ENCODE results near the gene FLRT1.
A peak's percentile ranks its signal among the peaks of the same experiment; 100 is the strongest.

Gene FLRT1, protein sequence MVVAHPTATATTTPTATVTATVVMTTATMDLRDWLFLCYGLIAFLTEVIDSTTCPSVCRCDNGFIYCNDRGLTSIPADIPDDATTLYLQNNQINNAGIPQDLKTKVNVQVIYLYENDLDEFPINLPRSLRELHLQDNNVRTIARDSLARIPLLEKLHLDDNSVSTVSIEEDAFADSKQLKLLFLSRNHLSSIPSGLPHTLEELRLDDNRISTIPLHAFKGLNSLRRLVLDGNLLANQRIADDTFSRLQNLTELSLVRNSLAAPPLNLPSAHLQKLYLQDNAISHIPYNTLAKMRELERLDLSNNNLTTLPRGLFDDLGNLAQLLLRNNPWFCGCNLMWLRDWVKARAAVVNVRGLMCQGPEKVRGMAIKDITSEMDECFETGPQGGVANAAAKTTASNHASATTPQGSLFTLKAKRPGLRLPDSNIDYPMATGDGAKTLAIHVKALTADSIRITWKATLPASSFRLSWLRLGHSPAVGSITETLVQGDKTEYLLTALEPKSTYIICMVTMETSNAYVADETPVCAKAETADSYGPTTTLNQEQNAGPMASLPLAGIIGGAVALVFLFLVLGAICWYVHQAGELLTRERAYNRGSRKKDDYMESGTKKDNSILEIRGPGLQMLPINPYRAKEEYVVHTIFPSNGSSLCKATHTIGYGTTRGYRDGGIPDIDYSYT

DNA sequence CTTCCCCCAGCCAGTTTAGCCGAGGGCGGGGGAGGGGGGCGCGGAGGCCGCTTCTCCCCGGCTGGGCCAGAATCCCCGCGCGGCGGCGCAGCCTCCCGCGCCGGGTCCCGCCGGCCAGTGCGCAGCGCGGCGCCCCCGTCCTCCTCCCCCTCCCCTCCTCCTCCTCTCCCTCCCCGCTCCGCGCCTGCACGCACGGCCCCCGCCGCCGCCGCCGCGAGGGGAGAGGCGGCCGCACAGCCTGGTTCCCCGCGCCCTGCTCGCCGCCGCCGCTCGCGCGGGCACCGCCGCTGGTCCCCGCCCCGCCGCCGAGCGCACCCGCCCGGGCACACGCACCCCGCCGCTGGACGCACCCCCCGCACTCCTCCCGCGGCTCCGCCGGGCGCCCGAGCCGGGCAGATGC lies at the start of gene FLRT1:
FLRT1 (plus strand) TSS at position 356 of the 400 bp plus-strand sequence. CDS start 80,337 bp downstream, outside the sequence.
- DNase-seq (ENCODE audit: low read depth) = no peak

DNA sequence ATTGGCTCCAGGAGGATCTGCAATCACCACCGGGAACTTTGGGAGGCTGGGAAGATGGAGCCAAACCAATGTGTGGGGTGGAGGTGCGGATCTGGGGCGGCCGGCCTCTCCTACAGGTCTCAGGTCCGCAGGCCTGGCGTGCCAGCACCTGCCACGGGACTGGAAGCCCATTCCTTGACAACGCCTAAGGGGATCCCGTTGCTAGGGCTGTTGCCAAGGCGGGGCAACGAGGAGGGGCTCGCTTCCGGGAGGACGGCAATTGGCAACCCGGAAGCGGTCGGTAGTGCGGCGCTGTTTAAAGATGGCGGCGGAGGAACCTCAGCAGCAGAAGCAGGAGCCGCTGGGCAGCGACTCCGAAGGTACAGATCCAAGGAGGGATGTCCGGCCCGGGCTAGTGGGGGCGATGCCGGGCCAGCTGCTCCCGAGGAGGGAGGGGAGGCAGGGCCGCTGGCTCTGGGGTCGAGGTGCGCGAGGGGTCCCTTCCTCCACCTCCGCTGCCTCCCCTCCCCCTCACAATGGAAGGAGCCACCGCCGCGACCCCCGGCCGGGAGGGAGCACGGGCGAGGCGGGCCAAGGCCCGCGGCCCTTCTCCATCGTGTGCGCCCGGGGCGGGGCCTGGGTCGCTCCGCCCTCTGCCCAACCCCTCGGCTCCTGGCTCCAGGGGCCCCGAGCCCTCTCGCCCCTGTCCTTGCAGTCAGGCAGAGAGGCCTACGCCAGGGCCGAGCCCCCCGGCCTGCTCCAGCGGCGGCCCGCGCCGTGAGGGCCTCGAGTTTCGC lies 49.4 kb upstream of the FLRT1 start, which contains the start of gene OTUB1:
OTUB1 (plus strand) TSS at position 283 of the 776 bp plus-strand sequence; CDS start at position 302, 19 bp downstream.
- peak; percentile 77 for DNase-seq (ENCODE audit: low read depth)

DNA sequence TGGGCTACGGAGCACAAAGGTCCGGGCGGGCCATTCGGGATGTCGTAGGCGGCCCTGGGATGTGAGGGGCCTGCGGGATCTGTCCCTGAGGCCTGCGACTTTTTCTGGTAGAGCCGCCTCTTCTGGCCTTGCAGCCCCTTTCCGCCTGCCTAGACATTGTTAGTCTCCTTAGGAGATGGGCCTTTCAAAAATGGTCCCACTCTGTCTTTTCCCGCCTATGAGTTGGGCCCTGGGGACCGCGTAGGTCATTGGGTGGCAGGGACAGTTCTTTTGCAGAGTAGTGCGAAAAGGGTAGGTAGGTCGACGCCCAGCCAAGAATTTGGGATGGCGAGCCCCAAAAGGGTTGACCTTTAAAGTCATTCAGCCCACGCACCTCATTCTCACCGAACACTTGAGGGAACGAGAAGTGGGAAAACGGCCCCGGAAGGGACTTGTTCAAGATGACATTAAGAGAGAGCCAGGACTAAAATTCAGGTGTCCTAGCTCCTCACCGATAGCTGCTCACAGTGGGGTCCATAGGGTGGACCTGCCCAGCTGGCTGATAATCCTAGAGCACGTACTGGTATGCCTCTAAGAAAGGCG lies 48.7 kb upstream of the FLRT1 start:
- DNase-seq (ENCODE audit: low read depth) = no peak

DNA sequence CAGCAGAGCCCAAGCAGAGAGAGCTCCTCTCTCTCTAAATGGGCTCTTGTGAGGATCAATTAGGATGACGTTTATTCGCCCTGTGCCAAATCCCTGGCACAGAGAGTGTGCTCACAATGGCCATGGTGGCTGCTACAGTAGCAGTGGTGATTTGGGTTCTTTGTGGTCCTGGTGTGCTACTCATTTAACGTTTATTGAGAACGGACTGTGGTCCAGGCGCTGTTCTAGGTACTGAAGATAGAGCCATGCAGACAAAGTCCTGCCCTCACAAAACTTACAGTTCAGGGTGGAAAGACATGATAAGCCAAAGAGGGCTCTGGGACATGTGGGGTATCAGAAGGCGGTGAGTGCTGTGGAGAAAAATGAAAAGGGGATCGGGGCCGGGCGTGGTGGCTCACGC lies 44.2 kb upstream of the FLRT1 start:
- DNase-seq (ENCODE audit: low read depth) = no peak

DNA sequence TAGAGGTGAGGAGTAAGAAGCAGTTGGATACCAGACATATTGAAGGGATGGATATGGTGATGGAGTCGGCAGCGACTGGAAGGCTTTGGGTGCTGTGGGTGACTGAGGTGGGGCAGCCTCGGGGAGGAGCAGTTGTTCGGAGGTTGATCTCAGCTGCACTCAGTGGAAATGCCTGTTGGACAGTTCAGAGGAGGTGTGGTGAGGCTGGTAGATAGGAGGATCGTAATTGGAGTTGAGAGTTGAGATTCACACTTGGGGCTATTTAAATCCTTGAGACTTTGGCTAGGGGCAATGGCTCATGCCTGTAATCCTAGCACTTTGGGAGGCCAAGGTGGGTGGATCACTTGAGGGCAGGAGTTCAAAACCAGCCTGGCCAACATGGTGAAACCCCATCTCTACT lies 42.6 kb upstream of the FLRT1 start:
- no peak for DNase-seq (ENCODE audit: low read depth)

DNA sequence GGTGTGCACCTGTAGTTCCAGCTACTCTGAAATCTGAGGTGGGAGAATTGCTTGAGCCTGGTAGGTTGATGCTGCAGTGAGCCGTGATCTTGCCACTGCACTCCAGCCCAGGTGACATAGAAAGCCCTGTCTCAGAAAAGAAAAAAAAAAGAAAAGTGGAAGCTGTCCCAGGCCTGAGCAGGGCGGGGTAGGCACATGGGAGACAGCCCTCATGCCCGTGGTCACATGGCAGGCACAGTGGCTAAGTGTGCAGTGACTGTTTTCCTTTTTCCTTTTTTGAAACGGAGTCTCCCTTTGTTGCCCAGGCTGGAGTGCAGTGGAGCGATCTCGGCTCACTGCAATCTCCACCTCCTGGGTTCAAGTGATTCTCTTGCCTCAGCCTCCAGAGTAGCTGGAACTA lies 41.7 kb upstream of the FLRT1 start:
- no peak for DNase-seq (ENCODE audit: low read depth)

DNA sequence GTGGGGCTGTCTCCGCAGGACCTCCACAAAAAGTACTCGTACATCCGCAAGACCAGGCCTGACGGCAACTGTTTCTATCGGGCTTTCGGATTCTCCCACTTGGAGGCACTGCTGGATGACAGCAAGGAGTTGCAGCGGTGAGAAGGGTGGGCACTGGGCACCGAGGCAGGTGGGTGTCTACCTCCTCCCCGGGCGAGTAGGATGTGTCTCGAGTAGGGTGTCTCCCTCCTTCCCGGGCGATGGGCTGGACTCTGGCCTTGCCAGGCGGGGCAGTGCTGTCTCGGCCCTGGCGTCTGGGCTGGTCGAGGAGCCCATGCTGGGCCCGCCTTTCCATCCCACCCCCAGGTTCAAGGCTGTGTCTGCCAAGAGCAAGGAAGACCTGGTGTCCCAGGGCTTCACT lies 39.2 kb upstream of the FLRT1 start:
- no peak for DNase-seq (ENCODE audit: low read depth)

DNA sequence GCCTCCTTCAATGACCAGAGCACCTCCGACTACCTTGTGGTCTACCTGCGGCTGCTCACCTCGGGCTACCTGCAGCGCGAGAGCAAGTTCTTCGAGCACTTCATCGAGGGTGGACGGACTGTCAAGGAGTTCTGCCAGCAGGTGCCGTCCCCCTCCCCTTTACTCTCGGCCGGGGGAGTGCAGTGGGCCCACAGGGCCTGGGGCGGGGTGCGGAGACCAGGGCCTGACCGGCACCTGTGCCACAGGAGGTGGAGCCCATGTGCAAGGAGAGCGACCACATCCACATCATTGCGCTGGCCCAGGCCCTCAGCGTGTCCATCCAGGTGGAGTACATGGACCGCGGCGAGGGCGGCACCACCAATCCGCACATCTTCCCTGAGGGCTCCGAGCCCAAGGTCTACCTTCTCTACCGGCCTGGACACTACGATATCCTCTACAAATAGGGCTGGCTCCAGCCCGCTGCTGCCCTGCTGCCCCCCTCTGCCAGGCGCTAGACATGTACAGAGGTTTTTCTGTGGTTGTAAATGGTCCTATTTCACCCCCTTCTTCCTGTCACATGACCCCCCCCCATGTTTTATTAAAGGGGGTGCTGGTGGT lies 38.5 kb upstream of the FLRT1 start:
- DNase-seq (ENCODE audit: low read depth) = no peak

DNA sequence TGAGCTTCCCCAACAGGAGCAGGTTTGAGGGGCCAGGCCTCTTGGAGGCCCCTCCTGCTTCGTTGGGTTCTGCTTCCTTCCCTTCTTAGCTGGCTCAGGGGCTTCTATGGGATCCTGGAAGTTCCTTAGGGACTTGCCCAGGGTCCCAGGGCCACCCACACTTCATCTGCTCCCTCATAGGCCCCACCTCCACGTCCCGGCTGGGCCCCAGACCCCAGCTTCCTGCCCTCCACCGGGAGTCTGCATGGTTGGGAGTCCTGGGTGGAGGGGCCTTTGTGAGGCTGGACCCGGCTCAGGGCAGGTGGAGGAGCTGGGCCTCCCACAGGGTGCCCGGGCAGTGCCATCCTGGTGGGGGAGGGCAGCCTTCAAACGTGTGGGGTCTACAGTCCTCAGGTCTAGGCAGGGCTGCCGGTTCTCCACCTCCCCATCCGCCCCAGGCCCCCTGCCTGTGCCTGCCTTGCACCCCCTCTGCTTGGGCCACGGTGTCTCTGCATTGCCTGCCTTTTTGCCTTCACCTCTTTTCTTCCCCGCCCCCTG lies 37.9 kb upstream of the FLRT1 start:
- no peak for DNase-seq (ENCODE audit: low read depth)

DNA sequence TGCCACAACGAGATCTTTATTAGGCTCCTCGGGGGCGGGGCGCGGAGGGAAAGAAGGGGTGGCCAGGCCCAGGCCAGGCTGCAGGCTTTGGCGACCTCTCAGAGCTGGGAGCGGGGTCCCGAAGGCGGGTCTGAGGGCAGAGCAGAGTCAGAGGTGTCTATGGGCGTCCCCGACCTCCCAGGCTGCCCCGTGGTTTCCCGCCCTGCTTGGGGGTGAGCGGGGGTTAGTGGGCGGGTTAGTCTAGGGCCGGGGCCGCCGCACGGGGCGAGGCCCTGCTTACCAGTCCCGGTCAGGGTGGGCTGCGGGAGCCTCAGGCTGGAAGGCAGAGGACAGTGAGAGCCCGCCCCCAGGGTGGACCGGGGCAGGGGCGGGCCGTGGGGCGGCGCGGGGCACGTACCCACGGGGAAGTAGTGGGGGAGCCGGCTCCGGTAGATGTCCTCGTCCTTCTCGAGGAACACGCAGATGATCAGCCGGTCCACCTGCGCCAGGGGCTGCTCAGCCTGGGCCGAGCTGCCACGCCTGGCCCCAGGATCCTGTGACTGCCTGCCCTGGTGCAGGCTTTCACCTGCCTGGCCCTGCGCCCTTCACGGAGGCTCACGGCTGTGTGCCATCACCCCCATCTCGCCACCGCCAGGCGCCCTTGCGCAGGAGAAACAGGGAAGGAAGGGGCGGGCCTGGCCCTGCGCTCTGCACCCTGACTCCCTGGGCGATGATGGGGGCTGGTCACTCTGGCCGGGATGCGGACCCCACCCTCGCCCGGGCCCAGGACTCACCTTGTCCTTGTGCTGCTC lies 37.0 kb upstream of the FLRT1 start:
- DNase-seq (ENCODE audit: low read depth) = no peak

DNA sequence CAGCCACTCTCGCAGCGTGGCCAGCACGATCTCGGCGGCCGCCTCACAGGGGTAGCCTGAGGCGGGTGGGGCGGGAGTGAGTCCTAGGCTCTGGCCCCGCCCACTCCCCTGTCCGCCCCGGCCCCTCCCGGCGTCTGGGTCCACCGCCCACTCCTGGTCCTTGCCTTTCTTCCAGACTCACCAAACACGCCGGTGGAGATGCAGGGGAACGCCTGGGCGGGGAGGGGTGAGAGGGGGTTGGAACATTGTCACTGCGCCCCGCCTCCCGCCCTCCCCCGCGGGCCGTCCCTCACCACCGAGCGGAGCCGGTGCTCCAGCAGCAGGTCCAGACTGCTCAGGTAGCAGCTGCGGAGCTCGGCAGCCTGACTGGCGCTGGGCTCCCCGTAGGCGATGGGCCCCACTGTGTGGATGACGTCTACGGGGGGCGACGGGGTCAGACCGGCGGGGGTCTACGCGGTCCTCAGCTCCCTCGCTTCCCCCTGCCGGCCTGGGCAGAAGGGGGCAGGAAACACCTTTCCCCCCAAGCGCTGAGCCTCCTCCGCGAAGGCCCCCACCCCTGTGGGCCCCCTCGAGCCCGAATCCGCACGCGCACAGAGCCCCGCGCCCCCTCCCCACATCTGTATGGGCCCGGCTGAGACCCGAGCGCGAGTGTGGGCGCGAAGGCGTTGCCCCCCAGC lies 36.2 kb upstream of the FLRT1 start:
- peak; percentile 35 for DNase-seq (ENCODE audit: low read depth)

DNA sequence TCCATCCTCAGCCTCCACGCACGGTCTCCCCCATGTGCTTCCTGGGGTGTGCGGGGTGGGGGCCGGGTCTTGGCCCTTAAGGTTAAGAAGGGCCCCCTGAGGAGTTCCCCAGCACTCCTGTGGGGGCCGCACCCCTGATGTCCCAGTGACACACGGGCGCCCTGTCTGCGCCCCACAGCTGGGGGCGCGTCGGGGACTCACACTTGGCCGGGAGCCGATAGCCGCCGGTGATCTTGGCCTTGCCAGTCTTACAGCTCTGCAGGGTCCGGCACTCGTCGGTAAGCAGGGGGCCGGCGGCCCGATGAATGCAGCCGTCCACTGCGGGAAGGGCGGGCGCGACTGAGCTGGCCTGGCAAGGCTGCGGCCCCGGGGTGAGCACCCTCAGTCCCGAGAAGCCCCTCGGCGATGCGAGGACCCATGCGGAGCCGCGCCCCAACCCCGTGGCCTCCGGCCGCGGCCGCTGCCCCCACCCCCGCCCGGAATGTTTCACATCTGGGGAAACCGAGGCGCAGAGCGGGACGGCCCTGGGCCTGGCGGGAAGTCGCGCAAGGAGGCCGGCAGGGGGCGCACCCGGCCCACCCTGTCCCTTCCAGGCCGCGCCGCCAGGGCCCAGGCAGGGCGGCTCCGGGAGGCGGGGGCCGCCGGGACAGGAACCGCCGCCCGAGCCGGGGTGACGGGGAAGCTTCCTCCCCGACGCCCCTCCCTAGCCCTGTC lies 35.5 kb upstream of the FLRT1 start:
- DNase-seq (ENCODE audit: low read depth) = peak; percentile 37

DNA sequence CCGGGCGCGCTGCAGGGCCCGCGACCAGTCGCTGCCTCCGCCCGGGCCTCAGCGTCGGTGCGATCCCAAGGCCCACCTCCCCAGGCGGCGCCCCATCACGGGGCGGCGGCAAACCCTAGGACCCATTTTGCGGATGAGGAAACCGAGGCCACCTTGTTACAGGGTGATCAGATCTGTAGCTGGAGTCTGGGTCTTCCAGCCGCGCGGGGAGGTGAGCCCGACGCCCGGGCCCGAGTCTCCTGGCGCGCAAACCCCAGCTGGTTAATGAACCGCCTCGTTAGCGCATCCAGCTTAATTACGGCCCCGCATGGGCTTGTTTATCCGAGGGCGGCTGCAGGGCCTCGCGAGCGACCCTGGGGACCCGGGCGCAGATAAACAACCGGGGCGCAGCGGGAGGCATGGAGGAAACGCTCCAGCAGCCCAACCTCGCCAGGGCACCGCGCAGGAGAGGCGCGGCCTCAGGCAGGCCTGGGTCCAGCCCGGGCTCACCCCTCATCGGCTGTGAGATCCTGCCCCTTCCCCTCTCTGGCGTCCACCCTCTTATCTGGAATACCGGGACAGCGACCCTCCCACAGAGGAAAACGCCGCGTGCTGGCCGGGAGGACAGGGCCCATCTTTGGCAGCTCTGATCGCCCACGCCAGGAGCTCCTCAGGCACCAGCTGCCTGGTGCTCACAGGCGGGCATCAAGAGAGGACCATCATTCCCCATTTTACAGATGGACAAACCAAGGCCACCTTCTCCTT lies 34.8 kb upstream of the FLRT1 start:
- no peak for DNase-seq (ENCODE audit: low read depth)

DNA sequence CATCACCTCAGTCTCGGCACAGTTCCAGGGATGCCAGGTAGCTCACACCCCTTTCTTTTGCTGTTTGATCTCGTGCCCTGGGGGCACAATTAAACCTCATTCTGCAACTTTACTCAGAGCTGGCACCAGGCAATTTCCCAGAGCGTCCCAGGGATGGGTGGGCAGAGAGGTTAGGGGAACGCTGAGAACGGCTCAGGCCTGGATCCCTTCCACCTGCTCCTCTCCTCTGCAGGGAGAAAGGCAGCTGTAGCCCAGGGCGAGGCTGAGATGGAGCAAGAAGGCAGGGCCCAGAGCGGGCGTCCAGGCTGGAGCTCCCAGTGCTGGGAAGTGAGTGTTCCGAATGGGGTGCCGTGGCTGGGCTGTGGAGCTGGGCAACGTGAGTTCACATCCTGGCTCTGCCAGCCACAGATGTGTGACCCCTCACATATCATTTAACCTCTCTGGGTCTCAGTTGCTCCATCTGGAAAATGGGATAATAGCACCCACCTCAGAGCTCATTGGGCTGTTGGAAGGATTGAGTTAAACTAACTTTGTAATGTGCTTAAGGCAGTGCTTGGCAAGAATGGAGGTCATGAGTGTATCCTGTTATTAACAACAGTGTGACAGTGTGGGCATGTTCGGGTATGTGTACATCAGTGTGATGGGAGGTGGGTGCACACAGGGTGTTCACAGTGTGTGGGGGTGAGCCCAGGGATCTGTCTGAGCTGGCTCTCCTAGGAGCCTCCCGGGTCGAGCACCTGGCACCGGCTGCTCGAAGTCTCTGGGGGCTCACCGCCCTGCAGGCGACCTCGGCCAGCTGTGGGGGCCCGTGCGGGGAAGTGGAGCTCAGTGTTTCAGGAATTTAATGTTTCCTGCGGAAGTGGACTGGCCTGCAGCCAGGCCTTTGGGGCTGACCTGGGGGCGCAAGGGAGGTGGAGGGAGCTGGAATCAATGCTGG lies 34.0 kb upstream of the FLRT1 start:
- no peak for DNase-seq (ENCODE audit: low read depth)

DNA sequence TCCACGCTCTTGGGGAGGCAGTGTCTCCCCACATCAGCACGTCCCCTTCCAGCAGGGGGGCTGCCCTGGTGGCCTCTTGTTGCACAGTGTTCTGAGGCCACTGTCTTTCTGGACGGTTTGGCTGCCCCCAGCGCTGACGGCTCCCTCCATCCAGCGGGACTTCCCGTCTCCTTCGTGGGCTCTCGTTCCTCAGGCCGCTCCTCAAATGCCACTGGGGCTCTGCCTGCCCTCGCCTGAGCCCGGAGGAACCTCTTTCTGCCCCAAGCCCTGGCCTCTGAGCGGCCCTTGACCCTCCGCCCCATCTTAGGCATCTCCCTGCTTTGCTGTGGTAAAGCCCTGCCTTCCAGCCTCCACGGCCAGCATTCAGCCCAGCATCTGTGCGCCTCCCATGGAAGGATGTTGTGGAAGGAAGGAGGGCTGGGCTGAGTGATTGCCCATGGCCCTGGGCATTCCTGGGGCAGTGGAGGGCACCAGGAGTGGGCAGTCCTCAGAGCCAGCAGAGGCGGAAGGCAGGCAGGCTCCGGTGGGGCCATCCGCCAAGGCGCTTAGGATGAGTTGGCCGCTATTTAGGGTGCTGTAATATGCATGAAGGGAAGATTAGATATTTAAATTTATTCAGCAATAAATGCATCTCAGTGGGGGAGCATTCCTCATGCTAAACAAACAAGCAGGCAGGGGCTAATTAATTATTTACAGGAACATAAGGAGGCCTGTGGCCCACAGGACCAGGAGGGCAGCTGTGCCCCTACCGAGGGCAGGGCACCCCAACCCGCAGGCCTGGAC lies 31.7 kb upstream of the FLRT1 start:
- DNase-seq (ENCODE audit: low read depth) = no peak

DNA sequence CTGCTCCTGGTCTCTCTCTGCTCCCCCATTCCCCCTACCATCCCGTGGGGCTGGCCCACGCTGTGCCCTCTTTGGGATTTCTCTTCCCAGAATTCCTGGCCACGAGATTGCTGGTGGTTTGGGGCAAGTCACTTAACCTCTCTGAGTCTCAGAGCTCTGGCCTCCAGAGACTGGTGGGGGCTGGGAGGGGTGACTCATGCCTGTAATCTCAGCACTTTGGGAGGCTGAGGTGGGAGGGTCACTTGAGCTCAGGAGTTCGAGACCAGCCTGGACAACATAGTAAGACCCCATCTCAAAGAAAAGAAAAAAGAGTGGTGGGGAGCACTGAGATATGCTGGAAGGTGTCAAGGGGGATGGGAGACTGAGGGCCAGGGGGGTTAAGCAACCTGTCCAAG lies 31.1 kb upstream of the FLRT1 start:
- DNase-seq (ENCODE audit: low read depth) = no peak

DNA sequence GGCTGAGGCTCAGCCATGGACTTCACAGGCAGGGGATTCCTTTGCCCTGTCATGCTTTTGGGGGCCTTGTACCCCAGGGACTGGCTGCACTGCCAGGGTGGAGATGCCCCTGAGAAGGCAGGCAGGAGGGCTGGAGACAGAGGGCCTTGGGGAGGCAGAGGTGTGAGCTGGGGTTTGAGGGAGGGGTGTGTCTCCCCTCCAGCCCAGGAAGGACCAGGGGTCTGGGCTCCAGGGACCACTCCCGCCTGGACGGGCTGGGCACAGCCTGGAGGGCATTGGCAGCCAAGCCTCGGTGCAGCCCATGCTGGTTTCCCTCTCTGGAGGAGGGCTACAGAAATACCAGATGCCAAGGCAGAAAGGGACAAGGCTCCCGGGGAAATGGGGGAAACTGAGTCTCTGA lies 30.0 kb upstream of the FLRT1 start:
- no peak for DNase-seq (ENCODE audit: low read depth)

All from stimulated activated CD8-positive, alpha-beta memory T cell treated with anti-CD3 and anti-CD28 coated beads, Interleukin-12 subunit alpha, Interleukin-12 subunit beta, amount 100 ng/mL, for 1 hour (primary cell).